Measurements from ENCODE around the gene UCK1.

GRCh38 chr9:131530546-131530919 is 530 bp downstream of the UCK1 start:
- TF ChIP-seq ZNF770 (CRISPR knock-in tag; IDR thresholded peaks at IDR 0.05) (no peak), ZNF552 (CRISPR knock-in tag; IDR thresholded peaks at IDR 0.05; ENCODE audit: borderline replicate concordance) (no peak), CTCF (CRISPR knock-in tag; IDR thresholded peaks at IDR 0.05) (no peak), POLR2A (IDR thresholded peaks at IDR 0.05; ENCODE audit: insufficient read depth in 1 of 2, low read depth in 2 of 2, low read length in 2 of 2) (no peak), ZMYM3 (CRISPR knock-in tag; IDR thresholded peaks at IDR 0.05) (no peak), GABPA (IDR thresholded peaks at IDR 0.05; ENCODE audit: low read depth, low read length) (no peak), GABPA (CRISPR knock-in tag; IDR thresholded peaks at IDR 0.05; ENCODE audit: low read depth) (no peak), CHD2 (IDR thresholded peaks at IDR 0.05; ENCODE audit: low read depth, low read length) (no peak), ATF3 (CRISPR knock-in tag; IDR thresholded peaks at IDR 0.05) (no peak), HDAC6 (IDR thresholded peaks at IDR 0.05; ENCODE audit: low read depth, low read length) (no peak), ZNF263 (CRISPR knock-in tag; IDR thresholded peaks at IDR 0.05) (no peak), NR2F6 (IDR thresholded peaks at IDR 0.05) (no peak), NR2F6 (CRISPR knock-in tag; IDR thresholded peaks at IDR 0.05) (no peak), POLR2AphosphoS5 (IDR thresholded peaks at IDR 0.05; ENCODE audit: low read depth, low read length) (no peak)
- TF ChIP-seq, protein P1, sequence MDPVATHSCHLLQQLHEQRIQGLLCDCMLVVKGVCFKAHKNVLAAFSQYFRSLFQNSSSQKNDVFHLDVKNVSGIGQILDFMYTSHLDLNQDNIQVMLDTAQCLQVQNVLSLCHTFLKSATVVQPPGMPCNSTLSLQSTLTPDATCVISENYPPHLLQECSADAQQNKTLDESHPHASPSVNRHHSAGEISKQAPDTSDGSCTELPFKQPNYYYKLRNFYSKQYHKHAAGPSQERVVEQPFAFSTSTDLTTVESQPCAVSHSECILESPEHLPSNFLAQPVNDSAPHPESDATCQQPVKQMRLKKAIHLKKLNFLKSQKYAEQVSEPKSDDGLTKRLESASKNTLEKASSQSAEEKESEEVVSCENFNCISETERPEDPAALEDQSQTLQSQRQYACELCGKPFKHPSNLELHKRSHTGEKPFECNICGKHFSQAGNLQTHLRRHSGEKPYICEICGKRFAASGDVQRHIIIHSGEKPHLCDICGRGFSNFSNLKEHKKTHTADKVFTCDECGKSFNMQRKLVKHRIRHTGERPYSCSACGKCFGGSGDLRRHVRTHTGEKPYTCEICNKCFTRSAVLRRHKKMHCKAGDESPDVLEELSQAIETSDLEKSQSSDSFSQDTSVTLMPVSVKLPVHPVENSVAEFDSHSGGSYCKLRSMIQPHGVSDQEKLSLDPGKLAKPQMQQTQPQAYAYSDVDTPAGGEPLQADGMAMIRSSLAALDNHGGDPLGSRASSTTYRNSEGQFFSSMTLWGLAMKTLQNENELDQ (CRISPR knock-in tag; IDR thresholded peaks at IDR 0.05; ENCODE audit: borderline replicate concordance), result no peak
- TF ChIP-seq, protein P2, sequence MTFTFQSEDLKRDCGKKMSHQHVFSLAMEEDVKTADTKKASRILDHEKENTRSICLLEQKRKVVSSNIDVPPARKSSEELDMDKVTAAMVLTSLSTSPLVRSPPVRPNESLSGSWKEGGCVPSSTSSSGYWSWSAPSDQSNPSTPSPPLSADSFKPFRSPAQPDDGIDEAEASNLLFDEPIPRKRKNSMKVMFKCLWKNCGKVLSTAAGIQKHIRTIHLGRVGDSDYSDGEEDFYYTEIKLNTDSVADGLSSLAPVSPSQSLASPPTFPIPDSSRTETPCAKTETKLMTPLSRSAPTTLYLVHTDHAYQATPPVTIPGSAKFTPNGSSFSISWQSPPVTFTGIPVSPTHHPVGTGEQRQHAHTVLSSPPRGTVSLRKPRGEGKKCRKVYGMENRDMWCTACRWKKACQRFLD (CRISPR knock-in tag; IDR thresholded peaks at IDR 0.05; ENCODE audit: borderline replicate concordance), result no peak

All from HepG2 (cell line).